NB4 (cell line): ENCODE results near the gene AP5S1.

ENCODE experiments used
- CTCF ChIP-seq: IDR thresholded peaks from one replicate; pipeline ENCODE4 v1.5.1; 2012; ENCODE audit warnings: low read depth, low read length
- MAX ChIP-seq: IDR thresholded peaks from 2 replicates; pipeline ENCODE4 v1.6.1; 2011; ENCODE audit warnings: low read depth, low read length
- MYC ChIP-seq: IDR thresholded peaks from 2 replicates; pipeline ENCODE4 v1.6.1; 2011; ENCODE audit warnings: low read depth, low read length
- POLR2A ChIP-seq: IDR thresholded peaks from 2 replicates; pipeline ENCODE4 v1.6.1; 2011; ENCODE audit warnings: mild to moderate bottlenecking; ENCODE audit not compliant: insufficient read length; ENCODE audit errors: extremely low read depth

DNA sequence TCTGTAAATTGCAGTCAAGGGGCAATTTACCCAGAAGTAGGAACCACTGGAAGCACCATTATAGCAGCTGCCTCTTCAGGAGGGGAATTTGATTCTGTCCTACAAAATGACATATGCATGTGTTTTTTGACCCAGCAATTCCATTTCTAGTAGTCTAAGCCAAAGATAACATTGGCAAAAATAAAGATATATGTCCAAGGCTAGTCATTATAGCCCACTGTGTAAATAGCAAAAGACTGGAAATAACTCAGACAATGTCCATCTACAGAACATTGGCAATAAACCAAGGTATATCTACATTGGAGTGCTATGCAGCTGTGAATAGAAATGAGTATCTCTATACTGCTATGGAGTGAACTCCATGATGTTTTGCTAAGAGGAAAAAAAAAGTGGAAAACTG, 56.3 kb downstream of the AP5S1 start:
- TF ChIP-seq CTCF (no peak), MYC (no peak), POLR2A (no peak), MAX (no peak)
